Type B pancreatic cell (in vitro differentiated cells): ENCODE measurements around the gene CNOT1. TPM values are rescaled to one million over a fixed set of nuclear protein-coding genes. Genes with fewer than 3 reads are reported as not detected.

ENCODE experiments used
- DNase-seq: peaks from one replicate; pipeline ENCODE4 v3.0.0; 2021; ENCODE audit warnings: mixed read lengths; ENCODE audit not compliant: unreplicated experiment; ENCODE audit errors: extremely low spot score
- H3K27ac Mint-ChIP-seq: 2 replicates; pipeline ENCODE4 v1.8.0; 2021; ENCODE audit warnings: mild to moderate bottlenecking, mixed read lengths
- H3K27me3 Mint-ChIP-seq: 2 replicates; pipeline ENCODE4 v1.8.0; 2021; ENCODE audit warnings: mixed read lengths
- H3K36me3 Mint-ChIP-seq: 2 replicates; pipeline ENCODE4 v1.8.0; 2021; ENCODE audit warnings: mixed read lengths
- H3K4me1 Mint-ChIP-seq: one replicate; pipeline ENCODE4 v1.8.0; 2021; ENCODE audit warnings: mixed read lengths; ENCODE audit not compliant: unreplicated experiment
- H3K4me3 Mint-ChIP-seq: 2 replicates; pipeline ENCODE4 v1.8.0; 2021; ENCODE audit warnings: mild to moderate bottlenecking, mixed read lengths
- H3K9me3 Mint-ChIP-seq: 2 replicates; pipeline ENCODE4 v1.8.0; 2021; ENCODE audit warnings: mixed read lengths
- CTCF ChIP-seq: fragments of 200-600 bp; sonication (generic); conservative IDR thresholded peaks from 2 replicates; pipeline ENCODE4 v1.5.0; 2021; ENCODE audit warnings: antibody characterized with exemption, mild to moderate bottlenecking
- total RNA-seq: library from RNA; stranded (reverse); gene quantifications from 2 replicates; pipeline ENCODE4 v1.2.1, GENCODE V29; 2021; ENCODE audit warnings: low replicate concordance

Gene CNOT1
- total RNA-seq, 1 donor from 2014 or later, result 216 TPM

GRCh38 chr16:58644765-58645487 is 15.3 kb upstream of the CNOT1 start:
- Mint-ChIP-seq H3K4me1 (no peaks in the 10 kb centered on the region), H3K27ac (no peak overlapping the region), H3K36me3 (no peaks in the 10 kb centered on the region), H3K9me3 (no peaks in the 10 kb centered on the region), H3K27me3 (no peaks in the 10 kb centered on the region), H3K4me3 (no peak overlapping the region)
- TF ChIP-seq CTCF, result no peak
- no peak for DNase-seq

GRCh38 chr16:58644108-58644507 is 14.5 kb upstream of the CNOT1 start:
- Mint-ChIP-seq H3K4me1 (no peaks in the 10 kb centered on the region), H3K27ac (no peak overlapping the region), H3K36me3 (no peaks in the 10 kb centered on the region), H3K27me3 (no peaks in the 10 kb centered on the region), H3K4me3 (no peak overlapping the region), H3K9me3 (no peaks in the 10 kb centered on the region)
- no peak for TF ChIP-seq CTCF
- DNase-seq, result no peak

GRCh38 chr16:58640949-58641348 is 11.3 kb upstream of the CNOT1 start:
- Mint-ChIP-seq H3K36me3 (no peaks in the 10 kb centered on the region), H3K4me3 (no peak overlapping the region), H3K4me1 (peaks cover 6% of the 10 kb centered on the region), H3K9me3 (no peaks in the 10 kb centered on the region), H3K27ac (no peak overlapping the region), H3K27me3 (no peaks in the 10 kb centered on the region)
- no peak for DNase-seq
- no peak for TF ChIP-seq CTCF

GRCh38 chr16:58639836-58640235 is 10.2 kb upstream of the CNOT1 start:
- TF ChIP-seq CTCF, result no peak
- no peak overlapping the region for H3K4me3 Mint-ChIP-seq
- no peak for DNase-seq
- H3K27ac Mint-ChIP-seq, result no peak overlapping the region
- H3K9me3 Mint-ChIP-seq, result no peaks in the 10 kb centered on the region
- peaks cover 6% of the 10 kb centered on the region for H3K4me1 Mint-ChIP-seq
- H3K27me3 Mint-ChIP-seq, result no peaks in the 10 kb centered on the region
- H3K36me3 Mint-ChIP-seq, result no peaks in the 10 kb centered on the region

GRCh38 chr16:58639230-58639629 is 9.6 kb upstream of the CNOT1 start:
- no peak overlapping the region for H3K27ac Mint-ChIP-seq

More at GRCh38 chr16:58639230-58639629, 9.6 kb upstream of the CNOT1 start:
- H3K4me3 Mint-ChIP-seq, result no peak overlapping the region
- DNase-seq, result no peak
- H3K9me3 Mint-ChIP-seq, result no peaks in the 10 kb centered on the region
- TF ChIP-seq CTCF, result no peak
- H3K36me3 Mint-ChIP-seq, result no peaks in the 10 kb centered on the region
- H3K4me1 Mint-ChIP-seq, result peaks cover 6% of the 10 kb centered on the region
- H3K27me3 Mint-ChIP-seq, result no peaks in the 10 kb centered on the region
